Measurements from ENCODE around the gene KRTAP10-10. TPM values are rescaled to one million over a fixed set of nuclear protein-coding genes. Genes with fewer than 3 reads are reported as not detected.
"Not testable (repeated sequence)": the region's sequence is repeated elsewhere in the genome, so short reads cannot be mapped to it uniquely, and the experiment has no call there.

The KRTAP10-10 gene
- total RNA-seq, 2 donors from 2014 or later: not detected

GRCh38 chr21:44606495-44606894 is 30.7 kb upstream of the KRTAP10-10 start:
- intact Hi-C loops (cut with DNase I): no loop called here
- no peaks in the 10 kb centered on the region for H3K36me3 ChIP-seq (replicated peaks in 1 of 2; ENCODE audit: insufficient read depth in 1 of 2, low read depth in 2 of 2)
- peaks cover 0 to 22% (median 0%) of the 10 kb centered on the region in 3 donors for H3K9me3 ChIP-seq
- no peak overlapping the region for H3K27ac ChIP-seq
- H3K4me1 ChIP-seq: no peaks in the 10 kb centered on the region
- WGBS, 2 donors: 57 to 62% methylated on average over 4 of the region's 4 CpGs
- TF ChIP-seq CTCF (IDR thresholded peaks at IDR 0.05) (no peak), POLR2A (IDR thresholded peaks at IDR 0.05) (no peak)
- H3K4me3 ChIP-seq: no peak overlapping the region
- no peaks in the 10 kb centered on the region for H3K27me3 ChIP-seq
- DNase-seq (no peak), ATAC-seq (no peak)

- Histone ChIP-seq H3K9me3 (peaks cover 0 to 26% (median 0%) of the 10 kb centered on the region in 3 donors), H3K27ac (no peak overlapping the region), H3K27me3 (no peaks in the 10 kb centered on the region), H3K36me3 (replicated peaks in 1 of 2; ENCODE audit: insufficient read depth in 1 of 2, low read depth in 2 of 2) (no peaks in the 10 kb centered on the region), H3K4me1 (no peaks in the 10 kb centered on the region), H3K4me3 (no peak overlapping the region)
- no peak for DNase-seq
- no peak for ATAC-seq
- intact Hi-C loops (cut with DNase I): no loop called here
- no peak for TF ChIP-seq POLR2A (IDR thresholded peaks at IDR 0.05)
- no peak for TF ChIP-seq CTCF (IDR thresholded peaks at IDR 0.05)
Observed at GRCh38 chr21:44609193-44609592, 28.0 kb upstream of the KRTAP10-10 start.

- H3K27ac ChIP-seq; DNase-seq; H3K4me1 ChIP-seq; H3K36me3 ChIP-seq (replicated peaks in 1 of 2; ENCODE audit: insufficient read depth in 1 of 2, low read depth in 2 of 2); H3K4me3 ChIP-seq; H3K27me3 ChIP-seq; ATAC-seq; intact Hi-C loops (cut with DNase I): not testable (repeated sequence)
- 82 to 88% methylated on average over 6 to 7 of the region's 7 CpGs for WGBS, 2 donors
- H3K9me3 ChIP-seq: peaks cover 0 to 26% (median 0%) of the 10 kb centered on the region in 3 donors
Observed at GRCh38 chr21:44610157-44610843, 26.9 kb upstream of the KRTAP10-10 start.

- ATAC-seq: no peak
- Histone ChIP-seq H3K9me3 (peaks cover 0 to 26% (median 0%) of the 10 kb centered on the region in 3 donors), H3K27me3 (no peaks in the 10 kb centered on the region), H3K4me3 (no peak overlapping the region), H3K36me3 (replicated peaks in 1 of 2; ENCODE audit: insufficient read depth in 1 of 2, low read depth in 2 of 2) (no peaks in the 10 kb centered on the region), H3K27ac (no peak overlapping the region), H3K4me1 (no peaks in the 10 kb centered on the region)
- no peak for DNase-seq
- WGBS, 2 donors: 56 to 74% methylated on average over 4 of the region's 4 CpGs
- TF ChIP-seq POLR2A (IDR thresholded peaks at IDR 0.05) (no peak), CTCF (IDR thresholded peaks at IDR 0.05) (no peak)
- intact Hi-C loops (cut with DNase I): no loop called here
Observed at GRCh38 chr21:44611551-44611950, 25.6 kb upstream of the KRTAP10-10 start.

- TF ChIP-seq POLR2A (IDR thresholded peaks at IDR 0.05) (no peak), CTCF (IDR thresholded peaks at IDR 0.05) (no peak)
- DNase-seq (no peak), ATAC-seq (no peak)
- Histone ChIP-seq H3K4me1 (no peaks in the 10 kb centered on the region), H3K4me3 (no peak within 1 kb of the TSS), H3K36me3 (replicated peaks in 1 of 2; ENCODE audit: insufficient read depth in 1 of 2, low read depth in 2 of 2) (no peaks in the 10 kb centered on the region), H3K9me3 (peaks cover 0 to 26% (median 0%) of the 10 kb centered on the region in 3 donors), H3K27ac (no peak within 1 kb of the TSS), H3K27me3 (no peaks in the 10 kb centered on the region)
- intact Hi-C loops (cut with DNase I): no loop called here
- 60 to 62% methylated on average over 1 to 7 of the region's 8 CpGs for WGBS, 2 donors
Observed at GRCh38 chr21:44612029-44612486, 25.1 kb upstream of the KRTAP10-10 start, which contains the start of gene KRTAP10-8. KRTAP10-8 (plus strand) TSS chr21:44612079; CDS start chr21:44612101, 22 bp downstream.

All from body of pancreas (tissue), 4 donors.